K562 (cell line): ENCODE measurements around the gene ODF4.

Experiments used
- EZH2 ChIP-seq: IDR thresholded peaks from 2 replicates; pipeline ENCODE4 v1.6.1; 2012; ENCODE audit warnings: low read depth, mild to moderate bottlenecking, inconsistent platforms, low read length, borderline replicate concordance
- MXI1 ChIP-seq: IDR thresholded peaks from 2 replicates; pipeline ENCODE4 v1.6.1; 2011; ENCODE audit warnings: low read depth, mild to moderate bottlenecking, improper control_type of control experiment, low read length
- POLR2AphosphoS5 ChIP-seq: IDR thresholded peaks from 2 replicates; pipeline ENCODE4 v1.6.1; 2011; ENCODE audit warnings: mild to moderate bottlenecking, low read depth, low read length, moderate library complexity; ENCODE audit not compliant: control insufficient read depth, insufficient read depth
- RBM39 ChIP-seq: fragments of 200-400 bp; formaldehyde crosslinking; optimal IDR thresholded peaks from 2 replicates; pipeline ENCODE3; 2018; ENCODE audit warnings: low read depth, low read length
- RFX5 ChIP-seq: IDR thresholded peaks from 2 replicates; pipeline ENCODE4 v1.6.1; 2011; ENCODE audit warnings: low read depth, mild to moderate bottlenecking, improper control_type of control experiment, low read length
- STAG1 ChIP-seq: sonication (generic); formaldehyde crosslinking; IDR thresholded peaks from 2 replicates; pipeline ENCODE4 v1.5.0; 2020; ENCODE audit warnings: missing genetic modification reagents, borderline replicate concordance
- ZNF232 ChIP-seq: sonication (generic); formaldehyde crosslinking; IDR thresholded peaks from 2 replicates; pipeline ENCODE4 v1.8.0; 2022; ENCODE audit warnings: mild to moderate bottlenecking, missing genetic modification reagents
- ZNF354B ChIP-seq: fragments of 250-450 bp; sonication (Bioruptor Pico); IDR thresholded peaks from 2 replicates; pipeline ENCODE4 v1.4.0; 2020
- ZNF639 ChIP-seq, 2 experiments: fragments of 200-800 bp in 1 of 2; sonication (Bioruptor generic) in 1 of 2; sonication (generic) in 1 of 2; formaldehyde crosslinking in 1 of 2; IDR thresholded peaks in 1 of 2; conservative IDR thresholded peaks in 1 of 2; 2 replicates each; pipeline versions ENCODE4 v1.5.0 to v1.6.1; 2016 to 2020; ENCODE audit warnings: missing compliant biosample characterization in 1 of 2, missing genetic modification characterization in 1 of 2, missing genetic modification reagents in 1 of 2

- TF ChIP-seq STAG1 (no peak), ZNF232 (CRISPR knock-in tag) (no peak), RFX5 (no peak), EZH2 (no peak), RBM39 (no peak), POLR2AphosphoS5 (no peak), MXI1 (no peak), ZNF354B (CRISPR knock-in tag) (no peak), ZNF639 (CRISPR knock-in tag; conservative IDR thresholded peaks at IDR 0.05 in 1 of 2, IDR thresholded peaks at IDR 0.05 in 1 of 2) (no peak)
These were observed 24.6 kb upstream of the ODF4 start for GRCh38 chr17:8314797-8315763.
